AG04450 (cell line): Measurements from ENCODE around the gene SERPINA4. TPM values are rescaled to one million over a fixed set of nuclear protein-coding genes. Genes with fewer than 3 reads are reported as not detected.

Experiments
- CTCF ChIA-PET: fragments of 300-600, 350-600 bp; formaldehyde crosslinking; extraction: SDS; loops from one replicate; lab custom pipeline; 2022; ENCODE audit warnings: antibody characterized with exemption, inconsistent platforms; lab: Charles Lee
- POLR2A ChIA-PET: fragments of 350-600 bp; formaldehyde crosslinking; extraction: SDS; loops from one replicate; lab custom pipeline; 2021; ENCODE audit warnings: antibody characterized with exemption, inconsistent platforms; lab: Yijun Ruan, JAX
- DNase-seq: peaks from one replicate; pipeline ENCODE4 v3.0.0-alpha.2; 2011; ENCODE audit warnings: low read depth, low spot score
- H3K27ac ChIP-seq: one replicate; pipeline ENCODE4 v1.5.1; 2012; ENCODE audit warnings: low read depth, low read length, control low read depth
- H3K27me3 ChIP-seq: one replicate; pipeline ENCODE4 v1.6.0; 2012; ENCODE audit warnings: low read length; ENCODE audit not compliant: control insufficient read depth, insufficient read depth
- H3K4me3 ChIP-seq: 2 replicates; pipeline ENCODE4 v1.5.1; 2011; ENCODE audit warnings: mild to moderate bottlenecking, low read depth, low read length, control low read depth
- H3K9me3 ChIP-seq: 2 replicates; pipeline ENCODE4 v1.5.1; 2012; ENCODE audit warnings: low read length; ENCODE audit not compliant: control insufficient read depth, insufficient read depth
- CTCF ChIP-seq: IDR thresholded peaks from 2 replicates; pipeline ENCODE4 v1.5.1; 2011; ENCODE audit warnings: low read depth, low read length, control low read depth, inconsistent platforms
- polyA plus RNA-seq: library from polyadenylated mRNA; depleted of rRNA; stranded (reverse); fragments of >200 nt; gene quantifications from 2 replicates; pipeline ENCODE4 v1.2.3, GENCODE V29; 2011

SERPINA4 gene
- polyA plus RNA-seq, 1 experiment, result not detected

GRCh38 chr14:94611179-94611578, 49.9 kb downstream of the SERPINA4 start:
- Histone ChIP-seq H3K4me3 (no peak overlapping the region), H3K9me3 (peaks cover under 1% of the 10 kb centered on the region; the same call in 1 of the 2 replicates), H3K27me3 (no peaks in the 10 kb centered on the region), H3K27ac (no peak overlapping the region)
- no peak for DNase-seq
- no peak for TF ChIP-seq CTCF
- CTCF ChIA-PET, result interaction anchor here (0.7 to 1.0 kb wide), 2 partner anchors 125 to 842 kb away, joined by 3 read pairs; no protein-coding TSS in a partner anchor
- POLR2A ChIA-PET, result interaction anchor here (0.8 to 3.1 kb wide), 3 partner anchors 10 to 430 kb away, joined by 3 to 16 read pairs (median 6); no protein-coding TSS in a partner anchor

GRCh38 chr14:94612174-94612573, 50.9 kb downstream of the SERPINA4 start, which contains the start of gene SERPINA3:
Gene SERPINA3, plus strand, starts transcription at chr14:94612391. Its CDS starts 2,051 bp downstream, at chr14:94614442.
- H3K27me3 ChIP-seq, result no peaks in the 10 kb centered on the region
- ChIA-PET POLR2A (interaction anchor here (3.1 kb wide), 1 partner anchor 11 kb away, joined by 16 read pairs; no protein-coding TSS in a partner anchor), CTCF (no interaction called here)
- no peak for TF ChIP-seq CTCF
- H3K27ac ChIP-seq, result peak within 1 kb of the TSS; percentile 57
- H3K9me3 ChIP-seq, result peaks cover 8% of the 10 kb centered on the region
- H3K4me3 ChIP-seq, result no peak within 1 kb of the TSS
- no peak for DNase-seq

- no peak for DNase-seq
- CTCF ChIA-PET, result interaction anchor here (0.6 kb wide), 1 partner anchor 818 kb away, joined by 4 read pairs; no protein-coding TSS in a partner anchor
- POLR2A ChIA-PET, result interaction anchor here (3.1 kb wide), 1 partner anchor 12 kb away, joined by 16 read pairs; no protein-coding TSS in a partner anchor
- H3K27ac ChIP-seq, result peak overlapping the region; percentile 57
- no peak overlapping the region for H3K4me3 ChIP-seq
- peaks cover 11% of the 10 kb centered on the region for H3K9me3 ChIP-seq
- H3K27me3 ChIP-seq, result no peaks in the 10 kb centered on the region
- no peak for TF ChIP-seq CTCF
Observed at GRCh38 chr14:94612580-94613554, 51.6 kb downstream of the SERPINA4 start.

GRCh38 chr14:94613720-94614644, 52.7 kb downstream of the SERPINA4 start:
- Histone ChIP-seq H3K27ac (no peak overlapping the region), H3K4me3 (no peak overlapping the region), H3K27me3 (no peaks in the 10 kb centered on the region), H3K9me3 (peaks cover 20% of the 10 kb centered on the region)
- TF ChIP-seq CTCF, result no peak
- CTCF ChIA-PET, result interaction anchor here (0.6 kb wide), 1 partner anchor 817 kb away, joined by 4 read pairs; no protein-coding TSS in a partner anchor
- POLR2A ChIA-PET, result no interaction called here
- DNase-seq, result no peak
